Breast epithelium (tissue), 4 donors: ENCODE results near the gene FBRS. TPM values are rescaled to one million over a fixed set of nuclear protein-coding genes. Genes with fewer than 3 reads are reported as not detected.
"Not testable (repeated sequence)": the region's sequence is repeated elsewhere in the genome, so short reads cannot be mapped to it uniquely, and the experiment has no call there.

ENCODE experiments used
- DNase-seq, 2 donors: peaks; one replicate each; pipeline ENCODE4 v3.0.0-alpha.2; 2019; ENCODE audit warnings: low spot score in 2 of 2
- H3K27ac ChIP-seq, 2 donors: fragments of 200-600 bp; sonication (generic) in 1 of 2; one replicate each; pipeline ENCODE4 v1.5.1; 2016 to 2019; ENCODE audit warnings: mild to moderate bottlenecking in 1 of 2
- H3K27me3 ChIP-seq, 2 donors: fragments of 200-600 bp; sonication (generic) in 1 of 2; one replicate each; pipeline versions ENCODE4 v1.5.1 to v1.6.0; 2017 to 2019; ENCODE audit warnings: control low read depth in 1 of 2, mild to moderate bottlenecking in 1 of 2
- H3K36me3 ChIP-seq: fragments of 200-600 bp; one replicate; pipeline ENCODE4 v1.5.1; 2019
- H3K4me1 ChIP-seq, 2 donors: fragments of 200-600 bp; sonication (generic); one replicate each; pipeline ENCODE4 v1.5.1; 2016 to 2019; ENCODE audit warnings: control low read depth in 1 of 2
- H3K4me3 ChIP-seq, 3 donors: fragments of 200-600 bp; sonication (generic); 1 replicate in 2 of 3; 2 replicates in 1 of 3; pipeline ENCODE4 v1.5.1; 2016 to 2019; ENCODE audit warnings: mild to moderate bottlenecking in 3 of 3, moderate library complexity in 2 of 3
- H3K9me3 ChIP-seq, 2 donors: fragments of 200-600 bp; sonication (generic) in 1 of 2; one replicate each; pipeline ENCODE4 v1.5.1; 2016 to 2019; ENCODE audit warnings: control low read depth in 1 of 2
- CTCF ChIP-seq, 3 donors: fragments of 450-650 bp; IDR thresholded peaks; one replicate each; pipeline ENCODE4 v1.5.1; 2016 to 2017; ENCODE audit warnings: antibody characterized with exemption in 3 of 3, mild to moderate bottlenecking in 3 of 3, moderate library complexity in 3 of 3
- POLR2A ChIP-seq: fragments of 450-650 bp; IDR thresholded peaks from one replicate; pipeline ENCODE4 v1.6.1; 2016; ENCODE audit warnings: antibody characterized with exemption, mild to moderate bottlenecking, moderate library complexity
- POLR2AphosphoS5 ChIP-seq, 3 donors: sonication (generic); formaldehyde crosslinking; IDR thresholded peaks; one replicate each; pipeline ENCODE4 v1.6.1; 2017; ENCODE audit warnings: antibody characterized with exemption in 3 of 3
- intact Hi-C: fragments of 100-400 bp; cut with DNase I; formaldehyde crosslinking; loops from one replicate; pipeline ENCODE4 v1.15.1; 2023; ENCODE audit warnings: low total_unique reads
- total RNA-seq, 3 donors: library from RNA; depleted of rRNA; stranded (reverse); fragments of >200 nt; gene quantifications; one replicate each; pipeline ENCODE4 v1.1.0, GENCODE V29; 2016

Gene FBRS
- total RNA-seq, 3 donors from 2014 or later: 13.6 to 25.2 (median 17.7) TPM

- H3K36me3 ChIP-seq: no peaks in the 10 kb centered on the region
- peak overlapping the region; percentile 99 to 100 for H3K27ac ChIP-seq
- H3K27me3 ChIP-seq: no peaks in the 10 kb centered on the region
- H3K4me1 ChIP-seq: peaks cover 0 to 19% of the 10 kb centered on the region in 2 donors
- peak overlapping the region; percentile 71 to 86 (median 77) for H3K4me3 ChIP-seq
- no peak for DNase-seq
- TF ChIP-seq POLR2AphosphoS5 (IDR thresholded peaks at IDR 0.05) (no peak), CTCF (IDR thresholded peaks at IDR 0.05) (no peak), POLR2A (no peak)
- no peaks in the 10 kb centered on the region for H3K9me3 ChIP-seq
- intact Hi-C loops: no loop called here
Observed at GRCh38 chr16:30699615-30700099, 41.4 kb downstream of the FBRS start.

- H3K4me1 ChIP-seq: peaks cover 0 to 19% of the 10 kb centered on the region in 2 donors
- no peaks in the 10 kb centered on the region for H3K27me3 ChIP-seq
- H3K36me3 ChIP-seq: no peaks in the 10 kb centered on the region
- no peak overlapping the region for H3K4me3 ChIP-seq
- intact Hi-C loops: no loop called here
- no peak for DNase-seq
- TF ChIP-seq POLR2AphosphoS5 (IDR thresholded peaks at IDR 0.05): no peak
- no peak for TF ChIP-seq CTCF (IDR thresholded peaks at IDR 0.05)
- no peak for TF ChIP-seq POLR2A
- peak overlapping the region in 1 of 2 donors; percentile 33 for H3K27ac ChIP-seq
- H3K9me3 ChIP-seq: no peaks in the 10 kb centered on the region
Observed at GRCh38 chr16:30700491-30700890, 42.3 kb downstream of the FBRS start.

GRCh38 chr16:30700971-30701370 lies 42.7 kb downstream of the FBRS start:
- TF ChIP-seq POLR2AphosphoS5 (IDR thresholded peaks at IDR 0.05) (no peak), CTCF (IDR thresholded peaks at IDR 0.05) (no peak)
- Histone ChIP-seq H3K9me3 (no peaks in the 10 kb centered on the region), H3K4me1 (peaks cover 0 to 19% of the 10 kb centered on the region in 2 donors), H3K36me3 (peaks cover 2% of the 10 kb centered on the region), H3K4me3 (no peak overlapping the region), H3K27ac (peak overlapping the region in 1 of 2 donors; percentile 33), H3K27me3 (no peaks in the 10 kb centered on the region)
- intact Hi-C loops: no loop called here
- DNase-seq: no peak

- H3K27me3 ChIP-seq, H3K27ac ChIP-seq, H3K4me3 ChIP-seq, intact Hi-C loops, H3K36me3 ChIP-seq, H3K9me3 ChIP-seq, DNase-seq: not testable (repeated sequence)
- peaks cover 0 to 13% of the 10 kb centered on the region in 2 donors for H3K4me1 ChIP-seq
Observed at GRCh38 chr16:30703071-30703470, 44.8 kb downstream of the FBRS start.

- TF ChIP-seq POLR2A (no peak), POLR2AphosphoS5 (IDR thresholded peaks at IDR 0.05) (no peak), CTCF (IDR thresholded peaks at IDR 0.05) (no peak)
- no peaks in the 10 kb centered on the region for H3K9me3 ChIP-seq
- no peak overlapping the region for H3K27ac ChIP-seq
- no peaks in the 10 kb centered on the region for H3K27me3 ChIP-seq
- DNase-seq: no peak
- intact Hi-C loops: no loop called here
- peaks cover 0 to 13% of the 10 kb centered on the region in 2 donors for H3K4me1 ChIP-seq
- H3K36me3 ChIP-seq: peaks cover 4% of the 10 kb centered on the region
- no peak overlapping the region for H3K4me3 ChIP-seq
Observed at GRCh38 chr16:30703971-30704370, 45.7 kb downstream of the FBRS start.

- H3K27me3 ChIP-seq: no peaks in the 10 kb centered on the region
- H3K4me3 ChIP-seq: no peak overlapping the region
- no peaks in the 10 kb centered on the region for H3K4me1 ChIP-seq
- intact Hi-C loops: no loop called here
- H3K36me3 ChIP-seq: peaks cover 22% of the 10 kb centered on the region
- no peak for TF ChIP-seq POLR2AphosphoS5 (IDR thresholded peaks at IDR 0.05)
- no peak for TF ChIP-seq CTCF (IDR thresholded peaks at IDR 0.05)
- no peak for TF ChIP-seq POLR2A
- H3K27ac ChIP-seq: no peak overlapping the region
- DNase-seq: no peak
- H3K9me3 ChIP-seq: no peaks in the 10 kb centered on the region
Observed at GRCh38 chr16:30706046-30706445, 47.8 kb downstream of the FBRS start.
